ENCODE results near the gene KIRREL1.

- TF ChIP-seq CTCF (IDR thresholded peaks at IDR 0.05) (no peak), POLR2A (IDR thresholded peaks at IDR 0.05) (no peak)
Observed at GRCh38 chr1:158077411-158078256, 84.2 kb downstream of the KIRREL1 start.

Data from lower leg skin (tissue), 3 donors.